ENCODE measurements around the gene ANXA2R. TPM values are rescaled to one million over a fixed set of nuclear protein-coding genes. Genes with fewer than 3 reads are reported as not detected.
A peak's percentile ranks its signal among the peaks of the same experiment; 100 is the strongest.

The ANXA2R gene
- total and polyA plus RNA-seq, 2 of the 13 experiments (the other 11 are each of a cell fraction or from before 2014, with no cell fraction given) = 0.95 to 1.3 TPM

DNA sequence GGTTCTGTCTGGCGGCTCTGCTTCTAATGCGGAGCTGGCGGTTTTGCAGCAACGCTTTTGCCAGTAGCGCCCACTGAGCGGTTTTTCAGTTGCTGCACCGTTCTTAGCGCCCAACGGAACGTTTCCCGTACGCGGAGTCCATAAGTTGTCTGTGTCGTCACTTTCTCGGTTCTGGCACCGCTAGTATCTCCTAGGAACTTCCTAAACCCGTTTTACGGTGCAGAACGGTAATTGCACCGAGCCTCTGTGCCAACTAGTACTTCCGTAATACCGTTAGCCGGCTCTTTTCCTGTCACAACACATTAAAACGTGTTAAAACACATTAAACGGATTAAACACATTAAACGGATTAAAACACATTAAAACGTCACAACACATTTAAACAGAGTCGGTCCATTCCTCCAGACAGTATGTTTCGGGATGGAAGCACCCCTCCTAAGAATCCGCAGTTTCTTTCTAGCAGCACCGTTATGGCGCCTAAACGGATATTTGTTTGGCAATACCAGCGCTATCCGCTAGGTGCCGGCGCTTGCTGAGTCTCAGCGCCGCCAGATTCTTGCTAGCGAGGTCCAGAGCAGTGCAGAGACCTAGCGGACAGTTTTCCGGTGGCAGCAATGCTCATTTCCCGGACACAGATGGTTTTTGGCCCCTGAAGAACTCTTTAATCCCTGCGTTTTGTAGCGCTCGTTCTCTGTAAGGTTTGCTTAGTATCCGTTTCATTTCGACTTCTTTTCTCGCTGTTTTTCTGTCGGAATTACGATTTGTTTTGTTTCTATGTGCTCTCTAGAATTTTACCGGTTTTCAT, 45.4 kb downstream of the ANXA2R start (continued):
- TF ChIP-seq PHF5A (CRISPR knock-in tag; IDR thresholded peaks at IDR 0.05; ENCODE audit: low read depth, unreplicated experiment) (no peak), CCDC6 (CRISPR knock-in tag; IDR thresholded peaks at IDR 0.05) (no peak), GATAD1 (CRISPR knock-in tag; IDR thresholded peaks at IDR 0.05) (0 out of 2 replicates have a peak, but pooled peaks have one; percentile 20), ZMYM2 (CRISPR knock-in tag; IDR thresholded peaks at IDR 0.05) (peak; percentile 75), SMC3 (IDR thresholded peaks at IDR 0.05; ENCODE audit: low read length) (peak; percentile 9; the same call in 1 of the 2 replicates), ZNF430 (CRISPR knock-in tag; IDR thresholded peaks at IDR 0.05) (0 out of 2 replicates have a peak, but pooled peaks have one; percentile 62), KDM4B (CRISPR knock-in tag; IDR thresholded peaks at IDR 0.05) (no peak), ZBTB25 (CRISPR knock-in tag; IDR thresholded peaks at IDR 0.05) (no peak; the same call in 1 of the 2 replicates), SALL1 (CRISPR knock-in tag; IDR thresholded peaks at IDR 0.05) (peak; percentile 65), TIGD3 (CRISPR knock-in tag; IDR thresholded peaks at IDR 0.05; ENCODE audit: borderline replicate concordance) (no peak), MAFF (IDR thresholded peaks at IDR 0.05; ENCODE audit: low read depth, low read length) (0 out of 2 replicates have a peak, but pooled peaks have one; percentile 1), DZIP1 (CRISPR knock-in tag; IDR thresholded peaks at IDR 0.05) (no peak), MAFK (conservative IDR thresholded peaks at IDR 0.05 in 1 of 2, IDR thresholded peaks at IDR 0.05 in 1 of 2; ENCODE audit: low read length in 2 of 2) (no peak), TOPORS (CRISPR knock-in tag; IDR thresholded peaks at IDR 0.05) (peak; percentile 86; the same call in 1 of the 2 replicates), FOXC1 (CRISPR knock-in tag; IDR thresholded peaks at IDR 0.05; ENCODE audit: borderline replicate concordance) (0 out of 2 replicates have a peak, but pooled peaks have one; percentile 47), ZSCAN29 (CRISPR knock-in tag; conservative IDR thresholded peaks at IDR 0.05) (peak; percentile 98), SOX5 (CRISPR knock-in tag; IDR thresholded peaks at IDR 0.05; ENCODE audit: borderline replicate concordance) (peak; percentile 52; the same call in 1 of the 2 replicates)
- TF ChIP-seq, protein P1, sequence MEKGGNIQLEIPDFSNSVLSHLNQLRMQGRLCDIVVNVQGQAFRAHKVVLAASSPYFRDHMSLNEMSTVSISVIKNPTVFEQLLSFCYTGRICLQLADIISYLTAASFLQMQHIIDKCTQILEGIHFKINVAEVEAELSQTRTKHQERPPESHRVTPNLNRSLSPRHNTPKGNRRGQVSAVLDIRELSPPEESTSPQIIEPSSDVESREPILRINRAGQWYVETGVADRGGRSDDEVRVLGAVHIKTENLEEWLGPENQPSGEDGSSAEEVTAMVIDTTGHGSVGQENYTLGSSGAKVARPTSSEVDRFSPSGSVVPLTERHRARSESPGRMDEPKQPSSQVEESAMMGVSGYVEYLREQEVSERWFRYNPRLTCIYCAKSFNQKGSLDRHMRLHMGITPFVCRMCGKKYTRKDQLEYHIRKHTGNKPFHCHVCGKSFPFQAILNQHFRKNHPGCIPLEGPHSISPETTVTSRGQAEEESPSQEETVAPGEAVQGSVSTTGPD (CRISPR knock-in tag; IDR thresholded peaks at IDR 0.05) = peak; percentile 54; the same call in 1 of the 2 replicates
- TF ChIP-seq, protein P2, sequence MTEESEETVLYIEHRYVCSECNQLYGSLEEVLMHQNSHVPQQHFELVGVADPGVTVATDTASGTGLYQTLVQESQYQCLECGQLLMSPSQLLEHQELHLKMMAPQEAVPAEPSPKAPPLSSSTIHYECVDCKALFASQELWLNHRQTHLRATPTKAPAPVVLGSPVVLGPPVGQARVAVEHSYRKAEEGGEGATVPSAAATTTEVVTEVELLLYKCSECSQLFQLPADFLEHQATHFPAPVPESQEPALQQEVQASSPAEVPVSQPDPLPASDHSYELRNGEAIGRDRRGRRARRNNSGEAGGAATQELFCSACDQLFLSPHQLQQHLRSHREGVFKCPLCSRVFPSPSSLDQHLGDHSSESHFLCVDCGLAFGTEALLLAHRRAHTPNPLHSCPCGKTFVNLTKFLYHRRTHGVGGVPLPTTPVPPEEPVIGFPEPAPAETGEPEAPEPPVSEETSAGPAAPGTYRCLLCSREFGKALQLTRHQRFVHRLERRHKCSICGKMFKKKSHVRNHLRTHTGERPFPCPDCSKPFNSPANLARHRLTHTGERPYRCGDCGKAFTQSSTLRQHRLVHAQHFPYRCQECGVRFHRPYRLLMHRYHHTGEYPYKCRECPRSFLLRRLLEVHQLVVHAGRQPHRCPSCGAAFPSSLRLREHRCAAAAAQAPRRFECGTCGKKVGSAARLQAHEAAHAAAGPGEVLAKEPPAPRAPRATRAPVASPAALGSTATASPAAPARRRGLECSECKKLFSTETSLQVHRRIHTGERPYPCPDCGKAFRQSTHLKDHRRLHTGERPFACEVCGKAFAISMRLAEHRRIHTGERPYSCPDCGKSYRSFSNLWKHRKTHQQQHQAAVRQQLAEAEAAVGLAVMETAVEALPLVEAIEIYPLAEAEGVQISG (CRISPR knock-in tag; IDR thresholded peaks at IDR 0.05) = peak; percentile 40; the same call in 1 of the 2 replicates
